K562 (cell line): ENCODE data around the gene SLC48A1. TPM values are rescaled to one million over a fixed set of nuclear protein-coding genes. Genes with fewer than 3 reads are reported as not detected.

Experiments used
- DMBX1 ChIP-seq: fragments of 250-450 bp; sonication (Bioruptor Pico); IDR thresholded peaks from 2 replicates; pipeline ENCODE4 v1.8.0; 2022; ENCODE audit warnings: inconsistent platforms, mild to moderate bottlenecking, moderate library complexity, borderline replicate concordance
- ELF4 ChIP-seq: fragments of 450-650 bp; formaldehyde crosslinking; IDR thresholded peaks from 2 replicates; pipeline ENCODE4 v1.4.0; 2022; ENCODE audit warnings: missing genetic modification characterization
- TCF7 ChIP-seq: sonication (generic); IDR thresholded peaks from 2 replicates; pipeline ENCODE4 v1.6.1; 2016; ENCODE audit warnings: antibody characterized with exemption, borderline replicate concordance
- ZNF778 ChIP-seq: fragments of 450-650 bp; formaldehyde crosslinking; IDR thresholded peaks from 2 replicates; pipeline ENCODE4 v1.4.0; 2020; ENCODE audit warnings: mild to moderate bottlenecking, moderate library complexity
- polyA plus RNA-seq, 8 experiments: library from polyadenylated mRNA; depleted of rRNA in 4 of 8; stranded (reverse) in 5 of 8; unstranded in 3 of 8; fragments of >200 nt; fragmentation: Nextera tagmentation in 2 of 8; fragmentation: Illumina TruSeq in 1 of 8; extraction: Ambion mirVana in 2 of 8; extraction: Trizol in 1 of 8; gene quantifications; 2 replicates each; pipeline versions ENCODE4 v1.2.1 to v1.2.3, GENCODE V29; 2011 to 2014; ENCODE audit warnings: inconsistent platforms in 1 of 8, missing spikeins in 1 of 8
- total RNA-seq, 7 experiments: library from RNA; depleted of rRNA in 6 of 7; stranded (reverse); fragments of >200 nt in 6 of 7; fragmentation: Illumina TruSeq in 2 of 7; extraction: Trizol in 2 of 7; gene quantifications; 2 replicates each; pipeline versions ENCODE4 v1.2.1 to v1.2.3, GENCODE V29; 2011 to 2021; ENCODE audit warnings: low replicate concordance in 1 of 7
- TF ChIP-seq, protein P1 (sequence below): sonication (generic); formaldehyde crosslinking; IDR thresholded peaks from 2 replicates; pipeline ENCODE4 v1.8.0; 2022; ENCODE audit warnings: mild to moderate bottlenecking, missing genetic modification reagents
- TF ChIP-seq, protein P2 (sequence below): sonication (generic); formaldehyde crosslinking; IDR thresholded peaks from 2 replicates; pipeline ENCODE4 v1.5.0; 2020; ENCODE audit warnings: missing genetic modification reagents
- TF ChIP-seq, protein P3 (sequence below): fragments of 150-350 bp; IDR thresholded peaks from 2 replicates; pipeline ENCODE4 v1.6.1; 2014; ENCODE audit warnings: low read depth, mild to moderate bottlenecking, low read length, borderline replicate concordance
- TF ChIP-seq, protein P4 (sequence below): fragments of 450-650 bp; formaldehyde crosslinking; IDR thresholded peaks from 2 replicates; pipeline ENCODE4 v1.4.0; 2022; ENCODE audit warnings: missing genetic modification characterization
- TF ChIP-seq, protein P5 (sequence below), 2 experiments: fragments of 200-800 bp in 1 of 2; sonication (Bioruptor generic) in 1 of 2; sonication (generic) in 1 of 2; formaldehyde crosslinking in 1 of 2; IDR thresholded peaks in 1 of 2; conservative IDR thresholded peaks in 1 of 2; 2 replicates each; pipeline versions ENCODE4 v1.5.0 to v1.6.1; 2016 to 2020; ENCODE audit warnings: missing compliant biosample characterization in 1 of 2, missing genetic modification characterization in 1 of 2, missing genetic modification reagents in 1 of 2
- TF ChIP-seq, protein P6 (sequence below): fragments of 450-650 bp; formaldehyde crosslinking; IDR thresholded peaks from 2 replicates; pipeline ENCODE4 v1.4.0; 2020; ENCODE audit warnings: mild to moderate bottlenecking, moderate library complexity

The SLC48A1 gene
- total and polyA plus RNA-seq, 9 of the 15 experiments (the other 6 are each of a cell fraction or from before 2014, with no cell fraction given): 10.7 to 37.5 (median 18.7) TPM

DNA sequence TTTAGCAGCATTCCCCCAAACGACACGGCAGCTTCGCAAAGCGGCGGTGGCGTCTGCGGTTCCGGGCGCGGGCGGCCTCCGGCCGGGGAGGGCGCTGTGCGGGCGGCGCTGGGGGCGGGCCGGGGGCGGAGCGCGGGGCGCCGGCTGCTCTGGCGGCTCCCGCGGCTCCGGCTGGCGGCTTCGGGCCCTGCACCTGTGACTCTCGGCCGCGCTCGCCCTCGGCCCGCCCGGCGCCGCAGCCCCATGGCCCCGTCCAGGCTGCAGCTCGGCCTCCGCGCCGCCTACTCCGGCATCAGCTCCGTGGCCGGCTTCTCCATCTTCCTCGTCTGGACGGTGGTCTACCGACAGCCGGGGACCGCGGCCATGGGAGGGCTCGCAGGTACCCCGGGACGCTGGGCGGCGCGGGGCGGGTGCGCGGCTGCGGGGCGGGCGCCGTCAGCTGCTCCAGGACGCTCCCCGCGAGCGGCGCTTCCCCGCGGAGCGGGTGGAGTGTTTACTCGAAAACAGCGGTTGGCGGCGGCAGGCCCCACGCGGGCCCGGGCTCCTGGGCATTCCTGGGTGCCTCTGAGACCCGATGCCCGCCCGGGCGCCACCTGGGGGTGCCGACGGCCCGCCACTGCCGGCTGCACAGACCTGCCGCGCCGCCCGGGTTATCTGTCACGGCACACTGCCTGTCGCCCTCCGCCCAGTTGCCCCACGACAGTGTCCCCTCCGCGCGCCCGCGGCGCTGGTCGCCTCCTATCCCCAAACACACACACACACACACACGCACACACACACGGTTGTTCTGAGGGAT is at the start of gene SLC48A1 (continued):
- TF ChIP-seq, protein P1, sequence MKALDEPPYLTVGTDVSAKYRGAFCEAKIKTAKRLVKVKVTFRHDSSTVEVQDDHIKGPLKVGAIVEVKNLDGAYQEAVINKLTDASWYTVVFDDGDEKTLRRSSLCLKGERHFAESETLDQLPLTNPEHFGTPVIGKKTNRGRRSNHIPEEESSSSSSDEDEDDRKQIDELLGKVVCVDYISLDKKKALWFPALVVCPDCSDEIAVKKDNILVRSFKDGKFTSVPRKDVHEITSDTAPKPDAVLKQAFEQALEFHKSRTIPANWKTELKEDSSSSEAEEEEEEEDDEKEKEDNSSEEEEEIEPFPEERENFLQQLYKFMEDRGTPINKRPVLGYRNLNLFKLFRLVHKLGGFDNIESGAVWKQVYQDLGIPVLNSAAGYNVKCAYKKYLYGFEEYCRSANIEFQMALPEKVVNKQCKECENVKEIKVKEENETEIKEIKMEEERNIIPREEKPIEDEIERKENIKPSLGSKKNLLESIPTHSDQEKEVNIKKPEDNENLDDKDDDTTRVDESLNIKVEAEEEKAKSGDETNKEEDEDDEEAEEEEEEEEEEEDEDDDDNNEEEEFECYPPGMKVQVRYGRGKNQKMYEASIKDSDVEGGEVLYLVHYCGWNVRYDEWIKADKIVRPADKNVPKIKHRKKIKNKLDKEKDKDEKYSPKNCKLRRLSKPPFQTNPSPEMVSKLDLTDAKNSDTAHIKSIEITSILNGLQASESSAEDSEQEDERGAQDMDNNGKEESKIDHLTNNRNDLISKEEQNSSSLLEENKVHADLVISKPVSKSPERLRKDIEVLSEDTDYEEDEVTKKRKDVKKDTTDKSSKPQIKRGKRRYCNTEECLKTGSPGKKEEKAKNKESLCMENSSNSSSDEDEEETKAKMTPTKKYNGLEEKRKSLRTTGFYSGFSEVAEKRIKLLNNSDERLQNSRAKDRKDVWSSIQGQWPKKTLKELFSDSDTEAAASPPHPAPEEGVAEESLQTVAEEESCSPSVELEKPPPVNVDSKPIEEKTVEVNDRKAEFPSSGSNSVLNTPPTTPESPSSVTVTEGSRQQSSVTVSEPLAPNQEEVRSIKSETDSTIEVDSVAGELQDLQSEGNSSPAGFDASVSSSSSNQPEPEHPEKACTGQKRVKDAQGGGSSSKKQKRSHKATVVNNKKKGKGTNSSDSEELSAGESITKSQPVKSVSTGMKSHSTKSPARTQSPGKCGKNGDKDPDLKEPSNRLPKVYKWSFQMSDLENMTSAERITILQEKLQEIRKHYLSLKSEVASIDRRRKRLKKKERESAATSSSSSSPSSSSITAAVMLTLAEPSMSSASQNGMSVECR (CRISPR knock-in tag): peak; percentile 64; the same call in 1 of the 2 replicates
- TF ChIP-seq ZNF778 (CRISPR knock-in tag) (no peak), DMBX1 (CRISPR knock-in tag) (peak; percentile 45; the same call in 1 of the 2 replicates), ELF4 (CRISPR knock-in tag) (0 out of 2 replicates have a peak, but pooled peaks have one; percentile 53), TCF7 (no peak)
- TF ChIP-seq, protein P2, sequence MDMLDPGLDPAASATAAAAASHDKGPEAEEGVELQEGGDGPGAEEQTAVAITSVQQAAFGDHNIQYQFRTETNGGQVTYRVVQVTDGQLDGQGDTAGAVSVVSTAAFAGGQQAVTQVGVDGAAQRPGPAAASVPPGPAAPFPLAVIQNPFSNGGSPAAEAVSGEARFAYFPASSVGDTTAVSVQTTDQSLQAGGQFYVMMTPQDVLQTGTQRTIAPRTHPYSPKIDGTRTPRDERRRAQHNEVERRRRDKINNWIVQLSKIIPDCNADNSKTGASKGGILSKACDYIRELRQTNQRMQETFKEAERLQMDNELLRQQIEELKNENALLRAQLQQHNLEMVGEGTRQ (CRISPR knock-in tag): no peak
- TF ChIP-seq, protein P3, sequence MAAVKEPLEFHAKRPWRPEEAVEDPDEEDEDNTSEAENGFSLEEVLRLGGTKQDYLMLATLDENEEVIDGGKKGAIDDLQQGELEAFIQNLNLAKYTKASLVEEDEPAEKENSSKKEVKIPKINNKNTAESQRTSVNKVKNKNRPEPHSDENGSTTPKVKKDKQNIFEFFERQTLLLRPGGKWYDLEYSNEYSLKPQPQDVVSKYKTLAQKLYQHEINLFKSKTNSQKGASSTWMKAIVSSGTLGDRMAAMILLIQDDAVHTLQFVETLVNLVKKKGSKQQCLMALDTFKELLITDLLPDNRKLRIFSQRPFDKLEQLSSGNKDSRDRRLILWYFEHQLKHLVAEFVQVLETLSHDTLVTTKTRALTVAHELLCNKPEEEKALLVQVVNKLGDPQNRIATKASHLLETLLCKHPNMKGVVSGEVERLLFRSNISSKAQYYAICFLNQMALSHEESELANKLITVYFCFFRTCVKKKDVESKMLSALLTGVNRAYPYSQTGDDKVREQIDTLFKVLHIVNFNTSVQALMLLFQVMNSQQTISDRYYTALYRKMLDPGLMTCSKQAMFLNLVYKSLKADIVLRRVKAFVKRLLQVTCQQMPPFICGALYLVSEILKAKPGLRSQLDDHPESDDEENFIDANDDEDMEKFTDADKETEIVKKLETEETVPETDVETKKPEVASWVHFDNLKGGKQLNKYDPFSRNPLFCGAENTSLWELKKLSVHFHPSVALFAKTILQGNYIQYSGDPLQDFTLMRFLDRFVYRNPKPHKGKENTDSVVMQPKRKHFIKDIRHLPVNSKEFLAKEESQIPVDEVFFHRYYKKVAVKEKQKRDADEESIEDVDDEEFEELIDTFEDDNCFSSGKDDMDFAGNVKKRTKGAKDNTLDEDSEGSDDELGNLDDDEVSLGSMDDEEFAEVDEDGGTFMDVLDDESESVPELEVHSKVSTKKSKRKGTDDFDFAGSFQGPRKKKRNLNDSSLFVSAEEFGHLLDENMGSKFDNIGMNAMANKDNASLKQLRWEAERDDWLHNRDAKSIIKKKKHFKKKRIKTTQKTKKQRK: no peak
- TF ChIP-seq, protein P4, sequence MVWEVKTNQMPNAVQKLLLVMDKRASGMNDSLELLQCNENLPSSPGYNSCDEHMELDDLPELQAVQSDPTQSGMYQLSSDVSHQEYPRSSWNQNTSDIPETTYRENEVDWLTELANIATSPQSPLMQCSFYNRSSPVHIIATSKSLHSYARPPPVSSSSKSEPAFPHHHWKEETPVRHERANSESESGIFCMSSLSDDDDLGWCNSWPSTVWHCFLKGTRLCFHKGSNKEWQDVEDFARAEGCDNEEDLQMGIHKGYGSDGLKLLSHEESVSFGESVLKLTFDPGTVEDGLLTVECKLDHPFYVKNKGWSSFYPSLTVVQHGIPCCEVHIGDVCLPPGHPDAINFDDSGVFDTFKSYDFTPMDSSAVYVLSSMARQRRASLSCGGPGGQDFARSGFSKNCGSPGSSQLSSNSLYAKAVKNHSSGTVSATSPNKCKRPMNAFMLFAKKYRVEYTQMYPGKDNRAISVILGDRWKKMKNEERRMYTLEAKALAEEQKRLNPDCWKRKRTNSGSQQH (CRISPR knock-in tag): peak; percentile 77; the same call in 1 of the 2 replicates
- TF ChIP-seq, protein P5, sequence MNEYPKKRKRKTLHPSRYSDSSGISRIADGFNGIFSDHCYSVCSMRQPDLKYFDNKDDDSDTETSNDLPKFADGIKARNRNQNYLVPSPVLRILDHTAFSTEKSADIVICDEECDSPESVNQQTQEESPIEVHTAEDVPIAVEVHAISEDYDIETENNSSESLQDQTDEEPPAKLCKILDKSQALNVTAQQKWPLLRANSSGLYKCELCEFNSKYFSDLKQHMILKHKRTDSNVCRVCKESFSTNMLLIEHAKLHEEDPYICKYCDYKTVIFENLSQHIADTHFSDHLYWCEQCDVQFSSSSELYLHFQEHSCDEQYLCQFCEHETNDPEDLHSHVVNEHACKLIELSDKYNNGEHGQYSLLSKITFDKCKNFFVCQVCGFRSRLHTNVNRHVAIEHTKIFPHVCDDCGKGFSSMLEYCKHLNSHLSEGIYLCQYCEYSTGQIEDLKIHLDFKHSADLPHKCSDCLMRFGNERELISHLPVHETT (CRISPR knock-in tag; conservative IDR thresholded peaks at IDR 0.05 in 1 of 2, IDR thresholded peaks at IDR 0.05 in 1 of 2): no peak
- TF ChIP-seq, protein P6, sequence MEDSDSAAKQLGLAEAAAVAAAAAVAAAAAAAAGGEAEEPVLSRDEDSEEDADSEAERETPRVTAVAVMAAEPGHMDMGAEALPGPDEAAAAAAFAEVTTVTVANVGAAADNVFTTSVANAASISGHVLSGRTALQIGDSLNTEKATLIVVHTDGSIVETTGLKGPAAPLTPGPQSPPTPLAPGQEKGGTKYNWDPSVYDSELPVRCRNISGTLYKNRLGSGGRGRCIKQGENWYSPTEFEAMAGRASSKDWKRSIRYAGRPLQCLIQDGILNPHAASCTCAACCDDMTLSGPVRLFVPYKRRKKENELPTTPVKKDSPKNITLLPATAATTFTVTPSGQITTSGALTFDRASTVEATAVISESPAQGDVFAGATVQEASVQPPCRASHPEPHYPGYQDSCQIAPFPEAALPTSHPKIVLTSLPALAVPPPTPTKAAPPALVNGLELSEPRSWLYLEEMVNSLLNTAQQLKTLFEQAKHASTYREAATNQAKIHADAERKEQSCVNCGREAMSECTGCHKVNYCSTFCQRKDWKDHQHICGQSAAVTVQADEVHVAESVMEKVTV: no peak
